IPS-NIHi7 (cell line): ENCODE data around the gene PAQR4.

Source experiments
- DNase-seq: peaks from one replicate; pipeline ENCODE4 v3.0.0; 2012; ENCODE audit warnings: mixed read lengths; ENCODE audit errors: extremely low spot score

PAQR4 gene

GRCh38 chr16:2980227-2981176 lies 11.4 kb downstream of the PAQR4 start, which contains the start of gene PKMYT1:
TSS of gene PKMYT1 (minus strand) at chr16:2980446. CDS start at chr16:2979657, 789 bp downstream.
- DNase-seq, result peak; percentile 97

GRCh38 chr16:2981177-2981898 lies 12.2 kb downstream of the PAQR4 start:
- peak; percentile 57 for DNase-seq

- DNase-seq, result peak; percentile 61
These were observed 12.7 kb downstream of the PAQR4 start for GRCh38 chr16:2981899-2982250.

- DNase-seq, result no peak
These were observed 13.3 kb downstream of the PAQR4 start for GRCh38 chr16:2982402-2982801.

GRCh38 chr16:2983706-2984136 lies 14.6 kb downstream of the PAQR4 start:
- DNase-seq, result peak; percentile 92

GRCh38 chr16:2985462-2985861 lies 16.3 kb downstream of the PAQR4 start:
- DNase-seq, result no peak

- DNase-seq, result no peak
These were observed 16.8 kb downstream of the PAQR4 start for GRCh38 chr16:2985893-2986355.

- no peak for DNase-seq
These were observed 17.6 kb downstream of the PAQR4 start for GRCh38 chr16:2986623-2987188.

GRCh38 chr16:2987286-2987685 lies 18.1 kb downstream of the PAQR4 start:
- no peak for DNase-seq

GRCh38 chr16:2987833-2988232 lies 18.7 kb downstream of the PAQR4 start:
- no peak for DNase-seq

GRCh38 chr16:2988590-2989099 lies 19.5 kb downstream of the PAQR4 start:
- DNase-seq, result no peak

GRCh38 chr16:2990891-2991290 lies 21.7 kb downstream of the PAQR4 start:
- DNase-seq, result no peak

GRCh38 chr16:2991566-2992261 lies 22.6 kb downstream of the PAQR4 start:
- DNase-seq, result no peak

- DNase-seq, result no peak
These were observed 23.4 kb downstream of the PAQR4 start for GRCh38 chr16:2992383-2993081.

- no peak for DNase-seq
These were observed 27.1 kb downstream of the PAQR4 start for GRCh38 chr16:2996298-2996697.

- no peak for DNase-seq
These were observed 30.8 kb downstream of the PAQR4 start for GRCh38 chr16:2999929-3000328.

GRCh38 chr16:3000540-3000939 lies 31.4 kb downstream of the PAQR4 start:
- DNase-seq, result no peak

GRCh38 chr16:3001316-3001715 lies 32.2 kb downstream of the PAQR4 start:
- DNase-seq, result no peak

- DNase-seq, result peak; percentile 98
These were observed 34.6 kb downstream of the PAQR4 start for GRCh38 chr16:3003582-3004270.

GRCh38 chr16:3004319-3004718 lies 35.2 kb downstream of the PAQR4 start:
- no peak for DNase-seq
